ENCODE data around the gene PDE6C. TPM values are rescaled to one million over a fixed set of nuclear protein-coding genes. Genes with fewer than 3 reads are reported as not detected.

PDE6C gene
- not detected in 3 replicates for total RNA-seq

DNA sequence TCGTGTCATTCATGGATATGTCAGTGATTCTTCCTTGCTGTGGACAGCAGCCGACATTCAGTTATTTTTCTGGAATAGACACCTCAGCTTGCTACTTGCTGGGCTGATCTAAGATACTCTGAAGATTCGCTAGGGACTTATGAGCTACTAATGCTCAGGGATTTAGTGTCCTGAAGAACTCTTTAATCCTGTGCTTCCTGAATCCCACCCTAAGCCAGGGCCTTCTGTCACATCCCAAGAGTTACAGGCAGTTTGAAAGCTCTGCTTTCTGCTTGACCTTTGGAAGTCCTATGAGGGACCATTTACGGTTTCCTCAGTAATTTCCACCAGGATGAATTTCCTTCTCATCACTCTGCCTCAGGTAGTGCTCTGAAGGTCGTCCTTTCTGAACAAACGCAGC is at the start of gene PDE6C:
PDE6C (plus strand) TSS at position 227 of the 400 bp plus-strand sequence. CDS start 189 bp downstream, outside the sequence.
- H3K9me3 Mint-ChIP-seq, result peaks cover 3% of the 10 kb centered on the region
- H3K4me3 Mint-ChIP-seq, result no peak within 1 kb of the TSS
- H3K36me3 Mint-ChIP-seq, result no peaks in the 10 kb centered on the region
- H3K4me1 Mint-ChIP-seq, result peaks cover 2% of the 10 kb centered on the region
- H3K27me3 Mint-ChIP-seq (ENCODE audit: low read depth), result peaks cover 40% of the 10 kb centered on the region
- TF ChIP-seq, protein P1, sequence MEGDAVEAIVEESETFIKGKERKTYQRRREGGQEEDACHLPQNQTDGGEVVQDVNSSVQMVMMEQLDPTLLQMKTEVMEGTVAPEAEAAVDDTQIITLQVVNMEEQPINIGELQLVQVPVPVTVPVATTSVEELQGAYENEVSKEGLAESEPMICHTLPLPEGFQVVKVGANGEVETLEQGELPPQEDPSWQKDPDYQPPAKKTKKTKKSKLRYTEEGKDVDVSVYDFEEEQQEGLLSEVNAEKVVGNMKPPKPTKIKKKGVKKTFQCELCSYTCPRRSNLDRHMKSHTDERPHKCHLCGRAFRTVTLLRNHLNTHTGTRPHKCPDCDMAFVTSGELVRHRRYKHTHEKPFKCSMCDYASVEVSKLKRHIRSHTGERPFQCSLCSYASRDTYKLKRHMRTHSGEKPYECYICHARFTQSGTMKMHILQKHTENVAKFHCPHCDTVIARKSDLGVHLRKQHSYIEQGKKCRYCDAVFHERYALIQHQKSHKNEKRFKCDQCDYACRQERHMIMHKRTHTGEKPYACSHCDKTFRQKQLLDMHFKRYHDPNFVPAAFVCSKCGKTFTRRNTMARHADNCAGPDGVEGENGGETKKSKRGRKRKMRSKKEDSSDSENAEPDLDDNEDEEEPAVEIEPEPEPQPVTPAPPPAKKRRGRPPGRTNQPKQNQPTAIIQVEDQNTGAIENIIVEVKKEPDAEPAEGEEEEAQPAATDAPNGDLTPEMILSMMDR (IDR thresholded peaks at IDR 0.05; ENCODE audit: unreplicated experiment), result no peak
- DNase-seq (ENCODE audit: low spot score in 2 of 2, unreplicated experiment in 2 of 2), result no peak
- no peak within 1 kb of the TSS for H3K27ac Mint-ChIP-seq

DNA sequence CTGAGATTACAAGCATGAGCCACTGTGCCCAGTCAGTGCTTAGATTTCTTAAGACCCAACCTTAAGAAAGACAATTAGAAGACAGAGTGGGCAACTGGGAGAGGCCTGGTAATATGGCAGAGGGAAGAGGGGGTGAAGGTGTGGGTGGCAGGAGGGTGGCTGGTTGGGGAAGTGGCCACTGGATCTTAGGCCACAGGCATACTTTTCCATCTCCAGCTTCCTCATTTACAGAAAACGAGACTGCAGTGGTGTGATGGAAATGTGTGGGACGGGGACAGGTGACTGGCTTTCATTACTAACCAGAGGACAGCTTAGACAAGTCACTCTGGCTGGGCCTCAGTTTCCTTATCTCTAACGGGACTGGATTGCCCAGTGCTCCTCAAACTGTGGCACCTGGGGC is 46.9 kb upstream of the PDE6C start:
- no peaks in the 10 kb centered on the region for H3K9me3 Mint-ChIP-seq
- no peak overlapping the region for H3K4me3 Mint-ChIP-seq
- no peaks in the 10 kb centered on the region for H3K36me3 Mint-ChIP-seq
- peaks cover 85% of the 10 kb centered on the region for H3K27me3 Mint-ChIP-seq (ENCODE audit: low read depth)
- H3K27ac Mint-ChIP-seq, result no peak overlapping the region
- peaks cover 10% of the 10 kb centered on the region for H3K4me1 Mint-ChIP-seq
- no peak for DNase-seq (ENCODE audit: low spot score in 2 of 2, unreplicated experiment in 2 of 2)
- TF ChIP-seq, protein P1 (IDR thresholded peaks at IDR 0.05; ENCODE audit: unreplicated experiment), result no peak

DNA sequence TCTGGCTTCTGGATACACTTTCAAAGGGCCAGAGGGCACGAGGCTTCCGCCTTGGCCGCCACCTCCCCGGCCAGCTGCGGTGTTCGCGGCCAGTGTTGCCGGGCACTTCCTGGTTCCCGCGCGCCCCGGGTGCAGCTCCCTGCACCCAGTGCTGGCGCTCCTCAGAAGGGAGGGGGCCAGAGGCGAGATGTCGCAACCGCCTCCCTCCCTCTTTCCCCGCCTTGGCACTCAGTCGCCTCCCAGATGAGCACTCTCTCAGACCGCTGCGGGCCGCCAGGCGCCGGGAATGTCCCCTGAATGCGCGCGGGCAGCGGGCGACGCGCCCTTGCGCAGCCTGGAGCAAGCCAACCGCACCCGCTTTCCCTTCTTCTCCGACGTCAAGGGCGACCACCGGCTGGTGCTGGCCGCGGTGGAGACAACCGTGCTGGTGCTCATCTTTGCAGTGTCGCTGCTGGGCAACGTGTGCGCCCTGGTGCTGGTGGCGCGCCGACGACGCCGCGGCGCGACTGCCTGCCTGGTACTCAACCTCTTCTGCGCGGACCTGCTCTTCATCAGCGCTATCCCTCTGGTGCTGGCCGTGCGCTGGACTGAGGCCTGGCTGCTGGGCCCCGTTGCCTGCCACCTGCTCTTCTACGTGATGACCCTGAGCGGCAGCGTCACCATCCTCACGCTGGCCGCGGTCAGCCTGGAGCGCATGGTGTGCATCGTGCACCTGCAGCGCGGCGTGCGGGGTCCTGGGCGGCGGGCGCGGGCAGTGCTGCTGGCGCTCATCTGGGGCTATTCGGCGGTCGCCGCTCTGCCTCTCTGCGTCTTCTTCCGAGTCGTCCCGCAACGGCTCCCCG is 45.7 kb upstream of the PDE6C start, which contains the start of gene FFAR4:
FFAR4 (plus strand) TSS at position 231 of the 842 bp plus-strand sequence; CDS start at position 287, 56 bp downstream.
- Mint-ChIP-seq H3K4me3 (peak within 1 kb of the TSS; percentile 67), H3K27me3 (ENCODE audit: low read depth) (peaks cover 92% of the 10 kb centered on the region), H3K27ac (no peak within 1 kb of the TSS), H3K9me3 (no peaks in the 10 kb centered on the region), H3K36me3 (no peaks in the 10 kb centered on the region), H3K4me1 (peaks cover 10% of the 10 kb centered on the region)
- TF ChIP-seq, protein P1 (IDR thresholded peaks at IDR 0.05; ENCODE audit: unreplicated experiment), result no peak
- DNase-seq (ENCODE audit: low spot score in 2 of 2, unreplicated experiment in 2 of 2), result no peak

DNA sequence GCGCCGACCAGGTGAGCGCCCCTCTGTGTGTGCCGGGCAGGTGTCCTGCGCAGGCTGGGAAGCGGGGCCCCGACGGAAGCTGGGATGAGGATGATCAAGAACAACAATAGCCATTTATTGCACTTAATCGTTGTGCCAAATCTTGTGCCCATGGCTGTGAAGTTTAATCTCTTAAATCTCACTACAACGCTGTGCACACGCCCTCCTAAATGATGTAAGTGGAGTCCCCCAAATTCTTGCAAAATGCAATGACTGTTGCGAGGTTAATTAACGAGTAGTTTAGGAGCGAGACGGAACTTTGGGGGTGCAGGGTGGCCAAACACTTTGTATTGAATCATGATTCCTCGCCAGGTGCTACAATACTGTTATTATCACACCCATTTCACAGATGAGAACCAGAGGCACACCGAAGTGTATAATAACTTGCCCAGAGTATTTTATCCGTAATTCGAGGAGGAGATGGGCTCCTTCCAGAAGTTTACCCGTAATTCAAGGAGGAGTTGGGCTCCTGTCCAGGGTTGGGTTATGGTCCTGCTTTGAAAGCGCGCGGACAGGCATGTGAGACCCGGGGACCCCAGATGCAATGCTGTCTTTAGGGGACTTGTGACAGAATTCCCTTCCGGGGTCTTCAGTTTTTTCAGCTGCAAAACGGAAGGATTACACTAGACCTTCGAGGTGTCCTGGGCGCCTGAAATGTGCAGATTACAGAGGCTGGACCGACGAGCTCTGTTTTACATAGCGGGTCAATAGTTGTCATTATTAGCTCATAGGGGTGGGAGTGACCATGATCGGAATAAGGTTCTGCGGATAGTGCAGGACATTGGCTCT is 44.8 kb upstream of the PDE6C start:
- Mint-ChIP-seq H3K27me3 (ENCODE audit: low read depth) (peaks cover 94% of the 10 kb centered on the region), H3K27ac (no peak overlapping the region), H3K4me1 (peaks cover 10% of the 10 kb centered on the region), H3K36me3 (no peaks in the 10 kb centered on the region), H3K4me3 (peak overlapping the region; percentile 67), H3K9me3 (no peaks in the 10 kb centered on the region)
- TF ChIP-seq, protein P1 (IDR thresholded peaks at IDR 0.05; ENCODE audit: unreplicated experiment), result no peak
- DNase-seq (ENCODE audit: low spot score in 2 of 2, unreplicated experiment in 2 of 2), result no peak

DNA sequence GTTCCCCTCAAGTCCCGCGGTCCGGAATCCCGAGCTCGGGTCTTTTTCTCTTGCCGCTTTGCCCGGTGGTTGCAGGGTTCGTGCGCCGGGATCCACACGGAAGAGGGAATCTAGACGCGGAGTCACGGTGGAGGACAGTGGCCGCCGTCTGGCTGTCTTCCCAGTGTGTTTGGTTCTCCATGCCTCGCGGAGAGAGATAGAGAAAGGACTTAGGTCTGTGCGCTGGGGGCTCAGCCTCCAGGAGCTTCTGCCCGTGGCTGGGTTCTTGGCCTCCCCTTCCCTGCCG is 44.3 kb upstream of the PDE6C start:
- Mint-ChIP-seq H3K27ac (no peak overlapping the region), H3K27me3 (ENCODE audit: low read depth) (peaks cover 96% of the 10 kb centered on the region), H3K4me1 (peaks cover 11% of the 10 kb centered on the region), H3K36me3 (no peaks in the 10 kb centered on the region), H3K9me3 (no peaks in the 10 kb centered on the region), H3K4me3 (no peak overlapping the region)
- no peak for DNase-seq (ENCODE audit: low spot score in 2 of 2, unreplicated experiment in 2 of 2)
- TF ChIP-seq, protein P1 (IDR thresholded peaks at IDR 0.05; ENCODE audit: unreplicated experiment), result no peak
